Jurkat, Clone E6-1 (cell line): ENCODE data around the gene PCDHGA1.
"Not testable (repeated sequence)": the region's sequence is repeated elsewhere in the genome, so short reads cannot be mapped to it uniquely, and the experiment has no call there.

Experiments
- DNase-seq: peaks from one replicate; pipeline ENCODE4 v3.0.0-alpha.2; 2011; ENCODE audit warnings: low read depth, low spot score
- H3K4me3 ChIP-seq: 2 replicates; pipeline ENCODE4 v1.5.1; 2011; ENCODE audit warnings: mild to moderate bottlenecking, low read length, control low read depth, moderate library complexity

PCDHGA1 gene

GRCh38 chr5:141373673-141374317 lies 43.5 kb downstream of the PCDHGA1 start, which contains the start of gene PCDHGA6:
Gene PCDHGA6 (plus strand): TSS chr5:141373891. CDS start chr5:141374084, 193 bp downstream.
- no peak within 1 kb of the TSS for H3K4me3 ChIP-seq
- no peak for DNase-seq

- H3K4me3 ChIP-seq = no peak overlapping the region
- no peak for DNase-seq
These were observed 44.3 kb downstream of the PCDHGA1 start for GRCh38 chr5:141374627-141375026.

GRCh38 chr5:141375444-141376155 lies 45.3 kb downstream of the PCDHGA1 start:
- DNase-seq, H3K4me3 ChIP-seq: not testable (repeated sequence)

- no peak for DNase-seq
- H3K4me3 ChIP-seq = no peak within 1 kb of the TSS
These were observed 52.4 kb downstream of the PCDHGA1 start, which contains the start of gene PCDHGA7 for GRCh38 chr5:141382469-141383294. Gene PCDHGA7 (plus strand): TSS chr5:141382742. CDS start chr5:141382900, 158 bp downstream.

GRCh38 chr5:141383345-141383744 lies 53.0 kb downstream of the PCDHGA1 start:
- H3K4me3 ChIP-seq = no peak overlapping the region

GRCh38 chr5:141384471-141385267 lies 54.4 kb downstream of the PCDHGA1 start:
- DNase-seq = no peak
- no peak overlapping the region for H3K4me3 ChIP-seq

More at GRCh38 chr5:141383345-141383744, 53.0 kb downstream of the PCDHGA1 start:
- DNase-seq = no peak

- H3K4me3 ChIP-seq, DNase-seq: not testable (repeated sequence)
These were observed 57.4 kb downstream of the PCDHGA1 start, which contains the start of gene PCDHGB4 for GRCh38 chr5:141387557-141388311. Gene PCDHGB4 (plus strand): TSS chr5:141387698. CDS start chr5:141387885, 187 bp downstream.

- no peak overlapping the region for H3K4me3 ChIP-seq
- DNase-seq = no peak
These were observed 58.3 kb downstream of the PCDHGA1 start for GRCh38 chr5:141388661-141389060.

GRCh38 chr5:141389153-141390042 lies 59.1 kb downstream of the PCDHGA1 start:
- H3K4me3 ChIP-seq = no peak overlapping the region
- DNase-seq = no peak

- H3K4me3 ChIP-seq = no peak within 1 kb of the TSS
- no peak for DNase-seq
These were observed 62.3 kb downstream of the PCDHGA1 start, which contains the start of gene PCDHGA8 for GRCh38 chr5:141392429-141393198. Gene PCDHGA8 (plus strand): TSS chr5:141392633. CDS start chr5:141392814, 181 bp downstream.

- no peak for DNase-seq
- H3K4me3 ChIP-seq = no peak overlapping the region
These were observed 63.0 kb downstream of the PCDHGA1 start for GRCh38 chr5:141393267-141393666.

GRCh38 chr5:141394401-141395187 lies 64.3 kb downstream of the PCDHGA1 start:
- DNase-seq, H3K4me3 ChIP-seq: not testable (repeated sequence)

GRCh38 chr5:141397756-141398551 lies 67.6 kb downstream of the PCDHGA1 start, which contains the start of gene PCDHGB5:
Gene PCDHGB5 (plus strand): TSS chr5:141397947. CDS start chr5:141398128, 181 bp downstream.
- DNase-seq, H3K4me3 ChIP-seq: not testable (repeated sequence)

- H3K4me3 ChIP-seq = no peak overlapping the region
- no peak for DNase-seq
These were observed 68.3 kb downstream of the PCDHGA1 start for GRCh38 chr5:141398608-141399007.
